Lower leg skin (tissue), 4 donors: ENCODE measurements around the gene HOMER1. TPM values are rescaled to one million over a fixed set of nuclear protein-coding genes. Genes with fewer than 3 reads are reported as not detected.

Source experiments
- DNase-seq, 2 donors: peaks; one replicate each; pipeline ENCODE4 v3.0.0-alpha.2; 2019; ENCODE audit warnings: low spot score in 2 of 2
- H3K4me3 ChIP-seq: fragments of 200-600 bp; sonication (generic); 2 replicates; pipeline ENCODE4 v1.5.1; 2017; ENCODE audit warnings: mild to moderate bottlenecking, low read depth; ENCODE audit not compliant: poor library complexity, severe bottlenecking
- POLR2A ChIP-seq, 2 donors: fragments of 450-650 bp; IDR thresholded peaks; one replicate each; pipeline ENCODE4 v1.6.1; 2016 to 2017; ENCODE audit warnings: antibody characterized with exemption in 2 of 2, mild to moderate bottlenecking in 1 of 2, moderate library complexity in 1 of 2
- WGBS, 2 donors: methylation state at CpG; one replicate each; pipeline ENCODE4 v1.1.5; 2018; 5-methylcytosine and 5-hydroxymethylcytosine counted together
- intact Hi-C: fragments of 100-400 bp; cut with DNase I; formaldehyde crosslinking; loops from one replicate; pipeline ENCODE4 v1.15.0; 2023; ENCODE audit warnings: low total_unique reads
- total RNA-seq, 4 donors: library from RNA; depleted of rRNA; stranded (reverse); fragments of >200 nt; gene quantifications; one replicate each; pipeline ENCODE4 v1.1.0, GENCODE V29; 2016
- TF ChIP-seq, protein P1 (sequence below), 3 donors: fragments of 450-650 bp; IDR thresholded peaks; one replicate each; pipeline ENCODE4 v1.5.1; 2016; ENCODE audit warnings: antibody characterized with exemption in 3 of 3, mild to moderate bottlenecking in 3 of 3, moderate library complexity in 2 of 3

The HOMER1 gene
- total RNA-seq, 4 donors from 2014 or later = 5.9 to 12.4 (median 8.8) TPM

DNA sequence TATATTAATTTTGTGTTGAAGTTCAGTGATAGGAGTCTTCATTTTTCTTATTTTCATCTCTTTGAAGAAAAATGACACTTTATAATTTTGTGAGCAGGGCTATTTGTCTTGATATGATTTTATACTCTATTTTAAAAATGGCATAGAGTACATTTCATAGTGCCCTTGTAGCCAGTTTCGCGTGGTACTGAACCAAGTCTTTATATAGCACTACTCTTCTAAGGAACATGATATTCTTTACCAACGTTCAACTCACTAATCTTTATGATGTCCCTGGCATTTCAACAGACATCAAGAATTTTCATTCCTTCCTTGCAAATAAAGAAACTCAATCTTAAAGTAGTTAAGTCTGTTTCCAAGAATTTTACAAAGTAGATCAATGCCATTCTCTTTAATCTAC is 41.5 kb upstream of the HOMER1 start:
- H3K4me3 ChIP-seq = no peak overlapping the region
- intact Hi-C loops = no loop called here
- TF ChIP-seq, protein P1, sequence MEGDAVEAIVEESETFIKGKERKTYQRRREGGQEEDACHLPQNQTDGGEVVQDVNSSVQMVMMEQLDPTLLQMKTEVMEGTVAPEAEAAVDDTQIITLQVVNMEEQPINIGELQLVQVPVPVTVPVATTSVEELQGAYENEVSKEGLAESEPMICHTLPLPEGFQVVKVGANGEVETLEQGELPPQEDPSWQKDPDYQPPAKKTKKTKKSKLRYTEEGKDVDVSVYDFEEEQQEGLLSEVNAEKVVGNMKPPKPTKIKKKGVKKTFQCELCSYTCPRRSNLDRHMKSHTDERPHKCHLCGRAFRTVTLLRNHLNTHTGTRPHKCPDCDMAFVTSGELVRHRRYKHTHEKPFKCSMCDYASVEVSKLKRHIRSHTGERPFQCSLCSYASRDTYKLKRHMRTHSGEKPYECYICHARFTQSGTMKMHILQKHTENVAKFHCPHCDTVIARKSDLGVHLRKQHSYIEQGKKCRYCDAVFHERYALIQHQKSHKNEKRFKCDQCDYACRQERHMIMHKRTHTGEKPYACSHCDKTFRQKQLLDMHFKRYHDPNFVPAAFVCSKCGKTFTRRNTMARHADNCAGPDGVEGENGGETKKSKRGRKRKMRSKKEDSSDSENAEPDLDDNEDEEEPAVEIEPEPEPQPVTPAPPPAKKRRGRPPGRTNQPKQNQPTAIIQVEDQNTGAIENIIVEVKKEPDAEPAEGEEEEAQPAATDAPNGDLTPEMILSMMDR (IDR thresholded peaks at IDR 0.05) = no peak
- TF ChIP-seq POLR2A (IDR thresholded peaks at IDR 0.05) = no peak
- 64 to 67% methylated on average over 3 of the region's 3 CpGs for WGBS, 2 donors
- DNase-seq = no peak

DNA sequence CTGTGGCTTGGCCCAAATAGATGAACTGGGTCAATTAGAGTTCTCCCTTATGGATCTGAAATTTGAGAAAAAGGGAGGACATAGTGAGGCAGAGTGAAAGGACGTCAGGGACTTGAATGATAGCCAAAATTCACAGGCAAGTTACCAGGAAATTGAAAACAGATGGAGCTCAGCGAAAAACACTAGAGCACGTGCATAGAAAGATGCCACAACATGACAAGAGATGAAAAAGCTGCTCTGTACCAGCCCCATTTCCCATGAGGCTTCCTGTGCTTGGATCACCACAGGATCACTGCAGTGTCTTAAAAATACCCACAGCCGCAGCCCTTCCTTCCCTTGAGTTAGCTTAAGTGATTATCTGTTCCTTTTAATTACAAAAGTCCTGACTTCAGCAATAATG is 39.0 kb upstream of the HOMER1 start:
- DNase-seq = no peak
- intact Hi-C loops = no loop called here
- no peak overlapping the region for H3K4me3 ChIP-seq
- no peak for TF ChIP-seq POLR2A (IDR thresholded peaks at IDR 0.05)
- 26 to 41% methylated on average over 4 of the region's 4 CpGs for WGBS, 2 donors

DNA sequence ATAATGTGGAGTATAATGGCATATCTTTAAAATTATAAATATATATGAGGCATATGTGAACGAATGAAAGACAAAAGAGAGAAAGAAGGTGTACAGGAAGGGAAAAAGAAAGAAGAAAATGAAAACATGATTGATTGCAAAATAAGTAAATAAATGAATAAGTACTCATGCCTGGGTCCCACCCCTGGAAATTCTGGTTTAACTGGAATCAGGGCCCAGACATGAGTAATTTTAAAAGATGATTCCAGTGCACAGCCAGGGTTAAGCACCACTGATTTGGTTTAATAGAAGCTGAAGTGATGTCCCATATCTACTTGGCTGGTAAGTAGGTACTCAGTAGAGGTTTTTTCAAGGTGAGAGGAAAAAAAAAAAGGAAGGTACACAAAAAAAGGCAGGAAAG is 34.0 kb upstream of the HOMER1 start:
- no peak for TF ChIP-seq POLR2A (IDR thresholded peaks at IDR 0.05)
- TF ChIP-seq, protein P1 (IDR thresholded peaks at IDR 0.05) = no peak
- no peak for DNase-seq
- H3K4me3 ChIP-seq = no peak overlapping the region
- intact Hi-C loops = no loop called here
- WGBS, 2 donors = 40 to 59% methylated on average over 1 of the region's 1 CpG

DNA sequence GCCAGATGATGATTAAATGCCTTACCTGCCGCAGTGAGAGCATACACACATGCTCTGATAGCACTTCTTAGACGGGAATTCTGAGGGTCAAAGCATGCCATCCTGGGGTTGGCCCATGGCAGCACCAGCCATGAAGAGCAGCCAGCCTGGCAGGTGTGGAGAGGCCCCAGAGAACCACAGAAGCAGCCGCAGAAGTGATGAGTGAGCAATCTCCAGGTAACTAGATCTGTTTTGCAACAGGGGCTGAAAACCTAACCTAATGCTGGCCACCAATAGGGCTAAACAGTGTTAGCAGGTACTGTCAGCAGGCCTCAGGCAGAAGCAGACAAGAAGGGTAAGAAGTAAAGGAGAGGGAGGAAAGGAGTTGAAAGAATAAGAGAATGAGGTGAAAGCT is 33.5 kb upstream of the HOMER1 start:
- WGBS, 2 donors = 63 to 73% methylated on average over 3 of the region's 3 CpGs
- TF ChIP-seq, protein P1 (IDR thresholded peaks at IDR 0.05) = no peak
- no peak for TF ChIP-seq POLR2A (IDR thresholded peaks at IDR 0.05)
- intact Hi-C loops = no loop called here
- H3K4me3 ChIP-seq = no peak overlapping the region
- DNase-seq = no peak

DNA sequence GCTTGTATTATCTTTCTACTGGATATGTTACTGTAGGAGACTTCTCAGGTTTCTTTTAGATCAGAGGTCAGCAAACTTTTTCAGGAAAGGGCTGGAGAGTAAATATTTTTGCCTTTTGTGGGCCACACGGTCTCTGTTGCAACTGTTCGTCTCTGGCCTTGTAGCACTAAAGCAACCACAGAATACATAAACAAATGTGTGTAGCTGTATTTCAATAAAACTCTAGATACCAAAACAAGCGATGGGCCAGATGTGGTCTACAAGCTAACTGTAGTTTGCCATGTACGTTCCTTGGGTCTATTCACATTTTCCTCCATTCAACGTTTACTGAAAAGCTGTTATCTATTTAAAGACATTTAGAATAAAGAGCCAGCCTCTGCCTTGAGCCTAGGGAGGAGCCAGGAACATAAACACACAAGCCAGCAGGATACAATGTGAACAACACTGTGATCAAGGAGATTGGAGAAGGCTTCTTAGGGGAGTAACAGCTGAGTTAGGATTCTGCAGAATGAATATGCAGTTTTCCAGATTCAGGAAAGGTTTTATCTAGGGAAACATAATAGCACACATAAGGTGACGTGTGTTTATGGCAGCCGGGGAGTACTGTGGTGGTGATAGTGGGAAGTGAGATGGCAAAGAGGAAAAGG is 33.0 kb upstream of the HOMER1 start:
- intact Hi-C loops = no loop called here
- TF ChIP-seq, protein P1 (IDR thresholded peaks at IDR 0.05) = no peak
- TF ChIP-seq POLR2A (IDR thresholded peaks at IDR 0.05) = no peak
- H3K4me3 ChIP-seq = no peak overlapping the region
- WGBS, 2 donors = 75 to 79% methylated on average over 7 of the region's 7 CpGs
- DNase-seq = no peak

DNA sequence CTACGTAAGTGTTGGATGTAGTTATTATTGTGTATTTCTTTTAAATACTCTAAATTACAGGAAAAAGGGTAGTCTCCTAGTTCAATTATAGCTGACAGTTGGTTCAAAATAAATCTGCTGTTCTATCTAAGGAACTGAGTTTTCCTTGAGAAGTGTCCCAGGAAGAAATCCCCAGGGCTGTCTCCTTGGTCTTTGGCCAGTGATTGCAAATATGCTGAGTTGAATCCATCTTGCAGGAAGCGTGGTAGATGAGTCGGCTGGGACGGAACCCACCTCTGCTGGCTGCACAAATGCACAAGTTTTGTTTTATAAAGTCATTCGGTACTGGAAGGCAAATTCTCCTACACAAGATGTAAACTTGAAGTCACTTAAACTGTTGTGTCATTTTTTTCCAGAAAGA is 30.2 kb upstream of the HOMER1 start:
- TF ChIP-seq, protein P1 (IDR thresholded peaks at IDR 0.05) = no peak
- no peak for TF ChIP-seq POLR2A (IDR thresholded peaks at IDR 0.05)
- WGBS, 2 donors = 53 to 70% methylated on average over 5 of the region's 5 CpGs
- intact Hi-C loops = no loop called here
- DNase-seq = no peak
- no peak overlapping the region for H3K4me3 ChIP-seq
